GM12872 (cell line): Measurements from ENCODE around the gene CEP170B.

ENCODE experiments used
- CTCF ChIP-seq: IDR thresholded peaks from 3 replicates; pipeline ENCODE4 v1.5.1; 2011; ENCODE audit warnings: low read depth, mild to moderate bottlenecking, low read length, moderate library complexity; ENCODE audit not compliant: insufficient read depth

The CEP170B gene

DNA sequence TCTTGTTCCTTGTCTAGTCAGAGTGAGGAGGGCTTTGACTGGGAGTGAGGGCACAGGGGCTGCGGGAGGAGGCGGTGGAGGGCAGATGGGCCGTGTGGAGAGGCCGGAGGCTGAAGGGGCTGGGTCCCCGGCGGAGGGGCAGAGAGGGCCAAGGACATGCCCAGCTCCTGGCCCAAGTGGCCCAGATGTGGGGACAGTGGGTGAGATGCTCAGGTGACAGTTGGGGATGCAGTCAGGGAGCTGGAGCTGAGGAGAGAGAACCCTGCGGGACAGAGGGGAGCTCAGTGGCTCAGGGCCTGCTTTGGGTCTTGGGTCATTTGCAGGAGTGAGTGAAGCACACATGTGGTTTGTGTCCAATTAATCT lies 33.1 kb downstream of the CEP170B start:
- TF ChIP-seq CTCF = no peak

GRCh38 chr14:104898870-104899510 lies 33.9 kb downstream of the CEP170B start:
- no peak for TF ChIP-seq CTCF

GRCh38 chr14:104899781-104900180 lies 34.7 kb downstream of the CEP170B start:
- TF ChIP-seq CTCF = no peak

DNA sequence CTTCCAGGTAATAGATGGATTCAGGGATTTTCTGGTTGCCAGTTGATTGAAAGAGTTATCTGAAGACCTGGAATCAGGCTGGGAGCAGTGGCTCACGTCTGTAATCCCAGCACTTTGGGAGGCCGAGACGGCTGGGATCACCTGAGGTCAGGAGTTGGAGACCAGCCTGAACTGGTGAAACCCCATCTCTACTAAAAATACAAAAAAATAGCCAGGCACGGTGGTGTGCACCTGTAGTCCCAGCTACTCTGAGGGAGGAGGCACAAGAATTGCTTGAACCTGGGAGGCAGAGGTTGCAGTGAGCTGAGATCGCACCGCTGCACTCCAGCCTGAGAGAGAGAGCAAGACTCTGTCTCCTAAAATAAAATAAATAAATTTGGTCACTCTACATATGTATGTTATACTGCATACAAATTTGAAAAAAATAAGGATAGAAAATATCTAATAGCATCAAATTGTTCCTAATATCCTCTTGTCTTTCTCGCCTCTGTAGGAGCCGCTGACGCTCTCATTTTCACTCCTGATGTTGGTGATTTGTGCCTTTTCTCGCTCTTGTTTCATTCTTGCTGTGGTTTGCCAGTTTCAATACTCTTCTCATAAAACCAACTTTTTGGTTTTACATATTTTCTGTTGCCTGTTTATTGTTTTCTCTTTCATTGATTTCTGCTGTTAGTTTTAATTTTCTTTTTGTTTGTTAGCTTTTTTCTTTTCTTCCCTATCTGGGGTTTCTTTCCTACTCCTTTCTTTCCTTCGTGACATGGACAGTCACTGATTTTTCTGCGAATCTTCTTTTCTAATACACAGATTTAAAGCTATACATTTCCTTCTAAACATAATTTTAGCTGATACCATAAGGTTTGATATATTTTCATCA lies 35.8 kb downstream of the CEP170B start:
- TF ChIP-seq CTCF = no peak

DNA sequence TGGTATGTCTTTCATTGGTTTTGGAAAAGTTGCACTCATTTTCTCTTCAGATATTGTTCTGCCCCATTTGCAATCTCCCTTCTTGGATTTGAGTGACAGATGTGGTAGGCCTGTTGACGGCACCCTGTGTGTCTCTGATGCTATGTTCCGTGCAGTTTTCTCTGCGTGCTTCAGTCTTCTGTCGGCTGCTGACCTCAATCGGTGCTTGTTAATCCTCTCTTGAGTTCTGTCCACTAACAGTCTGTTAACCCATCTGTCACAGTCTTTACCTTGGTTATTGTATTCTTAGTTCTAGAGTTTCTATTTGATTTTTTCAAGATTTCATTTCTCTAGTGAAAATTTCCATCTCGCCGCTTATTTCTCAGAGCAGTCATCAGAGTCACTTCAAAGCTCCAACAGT lies 38.9 kb downstream of the CEP170B start:
- no peak for TF ChIP-seq CTCF

DNA sequence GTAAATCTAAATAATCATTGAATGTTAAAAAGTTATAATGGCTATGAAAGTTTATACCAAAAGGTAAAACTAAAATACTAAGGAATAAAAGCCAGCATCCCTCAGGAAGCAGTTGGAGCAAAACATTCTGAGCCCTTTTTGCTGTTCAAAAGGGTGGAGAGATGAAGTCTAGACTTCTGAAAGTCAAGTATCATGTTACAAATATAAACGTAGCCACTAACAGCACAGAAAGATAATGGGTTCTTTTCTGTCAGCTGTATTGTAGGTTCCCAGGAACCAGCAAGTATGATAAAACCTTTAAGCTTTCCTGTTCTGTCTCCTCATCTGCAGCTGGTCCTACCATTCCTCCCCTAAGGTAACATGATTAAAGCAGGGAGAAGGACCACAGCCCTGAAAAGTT lies 43.2 kb downstream of the CEP170B start:
- no peak for TF ChIP-seq CTCF

GRCh38 chr14:104912053-104912452 lies 47.0 kb downstream of the CEP170B start:
- no peak for TF ChIP-seq CTCF
